Measurements from ENCODE around the gene ATP8B4. TPM values are rescaled to one million over a fixed set of nuclear protein-coding genes. Genes with fewer than 3 reads are reported as not detected.

Gene ATP8B4
- polyA plus RNA-seq, 1 of the 3 experiments (the other 2 are of a cell fraction): 0.03 TPM

DNA sequence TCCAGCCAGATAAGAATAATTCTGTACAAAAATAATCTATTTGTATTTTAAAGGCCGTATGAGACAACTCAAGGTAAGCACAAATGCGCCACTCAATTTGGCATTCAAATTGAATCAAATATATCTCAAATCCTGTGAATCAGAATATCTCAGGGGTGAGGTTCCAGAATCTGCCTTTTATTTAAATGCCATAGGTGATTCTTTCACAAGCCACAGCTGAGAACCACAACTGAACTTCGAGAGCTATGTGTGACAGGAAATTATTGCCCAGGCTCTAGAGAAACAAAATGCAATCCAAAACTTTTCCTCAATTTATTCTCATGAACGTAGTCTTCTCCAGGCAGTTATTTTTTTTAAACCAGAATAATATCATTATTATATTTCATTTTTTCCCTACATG lies 11.9 kb downstream of the ATP8B4 start:
- ChIA-PET CTCF (no interaction called here), POLR2A (no interaction called here)
- Histone ChIP-seq H3K9me2 (no peaks in the 10 kb centered on the region), H3K9me3 (no peaks in the 10 kb centered on the region), H3K9ac (no peak overlapping the region), H3K79me2 (ENCODE audit: insufficient read depth) (no peaks in the 10 kb centered on the region), H3K4me2 (no peak overlapping the region), H3K4me1 (ENCODE audit: control insufficient read depth in 1 of 2, insufficient read depth in 2 of 2, low read depth in 1 of 2, low read length in 1 of 2) (no peaks in the 10 kb centered on the region), H3F3A (replicated peaks; ENCODE audit: insufficient read depth) (no peaks in the 10 kb centered on the region), H2AFZ (ENCODE audit: low read depth) (no peak overlapping the region), H3K4me3 (ENCODE audit: low read depth in 2 of 2, low read length in 1 of 2) (no peak overlapping the region), H4K20me1 (ENCODE audit: insufficient read depth) (no peaks in the 10 kb centered on the region), H3K27me3 (ENCODE audit: insufficient read depth) (no peaks in the 10 kb centered on the region; the same call in 1 of the 2 replicates), H3K27ac (ENCODE audit: low read depth in 2 of 2, low read length in 1 of 2) (no peak overlapping the region), H3K36me3 (replicated peaks in 1 of 2; ENCODE audit: control insufficient read depth in 1 of 2, insufficient read depth in 2 of 2, low read length in 1 of 2) (no peaks in the 10 kb centered on the region)
- 55% methylated on average over 4 of the region's 4 CpGs for WGBS (ENCODE audit: low lambda C conversion rate)
- TF ChIP-seq POLR2AphosphoS5 (IDR thresholded peaks at IDR 0.05; ENCODE audit: low read depth, low read length) (no peak), TCF12 (IDR thresholded peaks at IDR 0.05) (no peak), JUND (IDR thresholded peaks at IDR 0.05) (no peak)
- DNase-seq: no peak

DNA sequence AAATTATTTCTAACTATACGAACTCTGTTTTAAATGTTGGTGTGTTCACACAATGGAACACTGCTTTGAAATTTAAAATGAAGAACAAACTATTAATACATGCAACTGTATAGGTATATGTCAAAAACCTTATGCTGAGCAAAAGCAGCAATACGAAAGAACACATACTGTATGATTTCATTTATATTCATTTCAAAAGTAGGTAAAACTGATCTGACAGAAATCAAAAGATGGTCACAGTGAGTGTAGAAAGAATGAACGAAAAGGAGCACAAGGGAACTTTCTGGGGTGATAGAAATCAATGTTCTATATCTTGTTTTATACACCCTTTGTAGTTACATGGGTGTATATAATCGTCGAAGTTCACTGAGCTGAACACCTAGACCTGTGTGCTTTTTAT lies 12.6 kb downstream of the ATP8B4 start:
- Histone ChIP-seq H4K20me1 (ENCODE audit: insufficient read depth) (no peaks in the 10 kb centered on the region), H3K9me2 (no peaks in the 10 kb centered on the region), H3K9ac (no peak overlapping the region), H3K27me3 (ENCODE audit: insufficient read depth) (no peaks in the 10 kb centered on the region), H3K4me2 (no peak overlapping the region), H2AFZ (ENCODE audit: low read depth) (no peak overlapping the region), H3K4me1 (ENCODE audit: control insufficient read depth in 1 of 2, insufficient read depth in 2 of 2, low read depth in 1 of 2, low read length in 1 of 2) (no peaks in the 10 kb centered on the region), H3K36me3 (replicated peaks in 1 of 2; ENCODE audit: control insufficient read depth in 1 of 2, insufficient read depth in 2 of 2, low read length in 1 of 2) (no peaks in the 10 kb centered on the region), H3K79me2 (ENCODE audit: insufficient read depth) (no peaks in the 10 kb centered on the region), H3K4me3 (ENCODE audit: low read depth in 2 of 2, low read length in 1 of 2) (no peak overlapping the region), H3K9me3 (no peaks in the 10 kb centered on the region), H3F3A (replicated peaks; ENCODE audit: insufficient read depth) (no peaks in the 10 kb centered on the region), H3K27ac (ENCODE audit: low read depth in 2 of 2, low read length in 1 of 2) (no peak overlapping the region)
- no peak for DNase-seq
- TF ChIP-seq, protein P1, sequence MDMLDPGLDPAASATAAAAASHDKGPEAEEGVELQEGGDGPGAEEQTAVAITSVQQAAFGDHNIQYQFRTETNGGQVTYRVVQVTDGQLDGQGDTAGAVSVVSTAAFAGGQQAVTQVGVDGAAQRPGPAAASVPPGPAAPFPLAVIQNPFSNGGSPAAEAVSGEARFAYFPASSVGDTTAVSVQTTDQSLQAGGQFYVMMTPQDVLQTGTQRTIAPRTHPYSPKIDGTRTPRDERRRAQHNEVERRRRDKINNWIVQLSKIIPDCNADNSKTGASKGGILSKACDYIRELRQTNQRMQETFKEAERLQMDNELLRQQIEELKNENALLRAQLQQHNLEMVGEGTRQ (IDR thresholded peaks at IDR 0.05; ENCODE audit: borderline replicate concordance, low read depth, low read length): no peak
- TF ChIP-seq, protein P2, sequence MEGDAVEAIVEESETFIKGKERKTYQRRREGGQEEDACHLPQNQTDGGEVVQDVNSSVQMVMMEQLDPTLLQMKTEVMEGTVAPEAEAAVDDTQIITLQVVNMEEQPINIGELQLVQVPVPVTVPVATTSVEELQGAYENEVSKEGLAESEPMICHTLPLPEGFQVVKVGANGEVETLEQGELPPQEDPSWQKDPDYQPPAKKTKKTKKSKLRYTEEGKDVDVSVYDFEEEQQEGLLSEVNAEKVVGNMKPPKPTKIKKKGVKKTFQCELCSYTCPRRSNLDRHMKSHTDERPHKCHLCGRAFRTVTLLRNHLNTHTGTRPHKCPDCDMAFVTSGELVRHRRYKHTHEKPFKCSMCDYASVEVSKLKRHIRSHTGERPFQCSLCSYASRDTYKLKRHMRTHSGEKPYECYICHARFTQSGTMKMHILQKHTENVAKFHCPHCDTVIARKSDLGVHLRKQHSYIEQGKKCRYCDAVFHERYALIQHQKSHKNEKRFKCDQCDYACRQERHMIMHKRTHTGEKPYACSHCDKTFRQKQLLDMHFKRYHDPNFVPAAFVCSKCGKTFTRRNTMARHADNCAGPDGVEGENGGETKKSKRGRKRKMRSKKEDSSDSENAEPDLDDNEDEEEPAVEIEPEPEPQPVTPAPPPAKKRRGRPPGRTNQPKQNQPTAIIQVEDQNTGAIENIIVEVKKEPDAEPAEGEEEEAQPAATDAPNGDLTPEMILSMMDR (IDR thresholded peaks at IDR 0.05): no peak
- TF ChIP-seq YY1 (IDR thresholded peaks at IDR 0.05; ENCODE audit: low read depth): no peak
- no peak for TF ChIP-seq CHD2 (IDR thresholded peaks at IDR 0.05; ENCODE audit: low read length, partially characterized antibody)
- no peak for TF ChIP-seq EP300 (IDR thresholded peaks at IDR 0.05; ENCODE audit: borderline replicate concordance in 1 of 2, low read depth in 1 of 2, low read length in 1 of 2)
- no peak for TF ChIP-seq RAD21 (IDR thresholded peaks at IDR 0.05; ENCODE audit: low read length)
- TF ChIP-seq NFIC (IDR thresholded peaks at IDR 0.05; ENCODE audit: borderline replicate concordance): no peak
- TF ChIP-seq MXI1 (IDR thresholded peaks at IDR 0.05; ENCODE audit: low read depth, low read length): no peak
- WGBS (ENCODE audit: low lambda C conversion rate): 42% methylated on average over 5 of the region's 5 CpGs
- ChIA-PET POLR2A (no interaction called here), CTCF (no interaction called here)

DNA sequence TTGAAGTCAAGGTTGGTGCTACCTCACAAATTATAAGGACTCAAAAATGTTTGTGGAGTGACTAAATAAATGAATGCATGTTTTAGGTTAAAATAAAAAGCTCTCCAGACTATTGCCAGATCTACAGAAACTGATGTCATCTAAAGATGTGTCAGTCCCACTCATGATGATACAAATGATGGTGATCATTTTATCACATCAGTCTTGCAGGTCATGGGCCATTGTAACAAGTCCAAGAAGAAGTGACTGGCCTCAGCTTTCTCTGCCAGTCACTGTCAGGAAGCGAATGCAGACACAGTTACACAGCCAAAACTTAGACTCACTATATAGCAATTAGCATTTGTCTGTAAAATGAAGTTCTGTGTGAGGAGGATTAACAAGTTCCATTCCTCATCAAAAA lies 18.5 kb downstream of the ATP8B4 start:
- ChIA-PET POLR2A (no interaction called here), CTCF (no interaction called here)
- Histone ChIP-seq H3K79me2 (ENCODE audit: insufficient read depth) (no peaks in the 10 kb centered on the region), H3K4me1 (ENCODE audit: control insufficient read depth in 1 of 2, insufficient read depth in 2 of 2, low read depth in 1 of 2, low read length in 1 of 2) (no peaks in the 10 kb centered on the region), H3K36me3 (replicated peaks in 1 of 2; ENCODE audit: control insufficient read depth in 1 of 2, insufficient read depth in 2 of 2, low read length in 1 of 2) (no peaks in the 10 kb centered on the region), H4K20me1 (ENCODE audit: insufficient read depth) (no peaks in the 10 kb centered on the region), H3K9ac (no peak overlapping the region), H3K27ac (ENCODE audit: low read depth in 2 of 2, low read length in 1 of 2) (no peak overlapping the region), H3K4me2 (no peak overlapping the region), H3K9me2 (no peaks in the 10 kb centered on the region), H3K9me3 (no peaks in the 10 kb centered on the region), H3K4me3 (ENCODE audit: low read depth in 2 of 2, low read length in 1 of 2) (no peak overlapping the region), H3F3A (replicated peaks; ENCODE audit: insufficient read depth) (no peaks in the 10 kb centered on the region), H3K27me3 (ENCODE audit: insufficient read depth) (no peaks in the 10 kb centered on the region), H2AFZ (ENCODE audit: low read depth) (no peak overlapping the region)
- 82% methylated on average over 1 of the region's 1 CpG for WGBS (ENCODE audit: low lambda C conversion rate)
- no peak for TF ChIP-seq TCF12 (IDR thresholded peaks at IDR 0.05)
- TF ChIP-seq, protein P3, sequence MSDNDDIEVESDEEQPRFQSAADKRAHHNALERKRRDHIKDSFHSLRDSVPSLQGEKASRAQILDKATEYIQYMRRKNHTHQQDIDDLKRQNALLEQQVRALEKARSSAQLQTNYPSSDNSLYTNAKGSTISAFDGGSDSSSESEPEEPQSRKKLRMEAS (IDR thresholded peaks at IDR 0.05; ENCODE audit: low read depth): no peak
- TF ChIP-seq, protein P1 (IDR thresholded peaks at IDR 0.05; ENCODE audit: borderline replicate concordance, low read depth, low read length): no peak
- no peak for TF ChIP-seq RCOR1 (IDR thresholded peaks at IDR 0.05; ENCODE audit: low read length)
- TF ChIP-seq JUND (IDR thresholded peaks at IDR 0.05): no peak
- TF ChIP-seq TEAD4 (IDR thresholded peaks at IDR 0.05; ENCODE audit: borderline replicate concordance, insufficient read depth): no peak
- TF ChIP-seq SIN3A (IDR thresholded peaks at IDR 0.05; ENCODE audit: borderline replicate concordance, low read depth, low read length): no peak
- no peak for DNase-seq

Measured in SK-N-SH (cell line).